Left lung (tissue), 10 donors: ENCODE data around the gene TAGLN2. TPM values are rescaled to one million over a fixed set of nuclear protein-coding genes. Genes with fewer than 3 reads are reported as not detected.

ENCODE experiments used
- ATAC-seq: fragments of 200-7000 bp; cut with Tn5 transposase; one replicate; pipeline ENCODE4 v1.9.1; 2020; ENCODE audit warnings: moderate library complexity
- DNase-seq, 4 donors: peaks; one replicate each; pipeline ENCODE4 v3.0.0-alpha.2; 2013 to 2020
- H3K27ac ChIP-seq, 2 donors: fragments of 200-600 bp; sonication (generic) in 1 of 2; one replicate each; pipeline versions ENCODE4 v1.5.0 to v1.8.0; 2020 to 2021
- H3K27me3 ChIP-seq, 2 donors: fragments of 200-600 bp; sonication (generic) in 1 of 2; one replicate each; pipeline versions ENCODE4 v1.5.0 to v1.8.0; 2020 to 2021
- H3K36me3 ChIP-seq, 2 donors: fragments of 200-600 bp; sonication (generic) in 1 of 2; one replicate each; pipeline versions ENCODE4 v1.5.0 to v1.8.0; 2020 to 2021
- H3K4me1 ChIP-seq, 2 donors: fragments of 200-600 bp; one replicate each; pipeline ENCODE4 v1.8.0; 2021
- H3K4me3 ChIP-seq, 2 donors: fragments of 200-600 bp; sonication (generic) in 1 of 2; one replicate each; pipeline versions ENCODE4 v1.5.0 to v1.8.0; 2020 to 2021; ENCODE audit warnings: mild to moderate bottlenecking in 1 of 2
- H3K9me3 ChIP-seq, 2 donors: fragments of 200-600 bp; sonication (generic) in 1 of 2; one replicate each; pipeline versions ENCODE4 v1.5.0 to v1.8.0; 2020 to 2021
- CTCF ChIP-seq, 2 donors: fragments of 200-600 bp; sonication (generic) in 1 of 2; IDR thresholded peaks; one replicate each; pipeline versions ENCODE4 v1.5.0 to v1.8.0; 2021; ENCODE audit warnings: antibody characterized with exemption in 2 of 2
- intact Hi-C, 2 donors: fragments of 100-400 bp; cut with DNase I; formaldehyde crosslinking; loops; one replicate each; pipeline versions ENCODE4 v1.11.2 to v1.14.2; 2022
- polyA plus RNA-seq, 6 donors: library from polyadenylated mRNA; unstranded; fragments of 120-200 nt; gene quantifications; one replicate each; pipeline ENCODE4 v1.2.1, GENCODE V29; 2013; ENCODE audit not compliant: insufficient read length in 6 of 6
- total RNA-seq, 2 donors: library from RNA; stranded (reverse); fragmentation: NEBNext Ultra II Directional; extraction: Animal tissue kit (Norgen Biotek cat#: 25700); gene quantifications; one replicate each; pipeline ENCODE4 v1.2.1, GENCODE V29; 2021
- donor health status: DM: no; HTN: yes; CAD: no.
- donor health status: DM: no; HTN: no; CAD: no.

TAGLN2 gene
- total and polyA plus RNA-seq, 8 donors: 301 to 617 (median 349) TPM

DNA sequence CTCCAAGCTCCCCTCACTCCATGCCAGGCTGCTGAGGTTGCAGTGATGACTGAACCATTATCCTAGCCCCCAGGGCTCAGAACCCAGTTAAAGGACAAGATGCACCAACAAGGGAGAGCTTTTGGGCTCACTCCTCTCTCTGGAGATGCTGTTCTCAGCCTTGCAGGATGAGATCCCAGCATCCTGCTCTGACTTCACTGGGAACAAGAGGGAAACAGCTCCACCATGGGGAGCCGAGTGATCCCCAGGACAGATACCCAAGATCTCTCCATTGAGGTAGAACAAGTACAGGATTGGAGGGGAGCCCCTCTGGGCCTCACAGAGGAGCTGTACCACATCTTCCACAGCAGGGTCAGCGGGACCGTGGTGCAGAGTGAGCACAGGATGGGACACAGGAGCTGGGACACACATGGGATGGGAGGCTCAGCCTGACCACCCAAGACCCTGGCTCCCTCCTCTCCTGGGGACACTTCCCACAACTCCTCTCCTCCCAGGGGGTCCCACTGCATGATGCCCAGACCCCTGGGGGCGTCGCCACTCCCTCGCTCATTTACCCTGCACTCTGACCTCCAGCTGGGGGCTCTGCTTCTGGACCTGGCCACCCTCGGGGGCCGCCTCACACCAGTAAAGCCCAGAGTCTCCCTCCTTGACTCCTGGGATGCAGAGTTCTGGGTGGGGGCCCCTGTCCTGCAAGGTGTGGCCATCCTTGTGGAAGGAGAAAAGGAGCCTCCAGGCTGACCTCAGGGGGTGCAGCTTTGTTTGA, 47.3 kb upstream of the TAGLN2 start:
- Histone ChIP-seq H3K27ac (no peak overlapping the region), H3K4me1 (no peaks in the 10 kb centered on the region), H3K36me3 (no peaks in the 10 kb centered on the region), H3K27me3 (peaks cover 0 to 34% of the 10 kb centered on the region in 2 donors), H3K9me3 (no peaks in the 10 kb centered on the region), H3K4me3 (no peak overlapping the region)
- intact Hi-C loops: no loop called here
- no peak for DNase-seq
- ATAC-seq: no peak
- TF ChIP-seq CTCF (IDR thresholded peaks at IDR 0.05): no peak

DNA sequence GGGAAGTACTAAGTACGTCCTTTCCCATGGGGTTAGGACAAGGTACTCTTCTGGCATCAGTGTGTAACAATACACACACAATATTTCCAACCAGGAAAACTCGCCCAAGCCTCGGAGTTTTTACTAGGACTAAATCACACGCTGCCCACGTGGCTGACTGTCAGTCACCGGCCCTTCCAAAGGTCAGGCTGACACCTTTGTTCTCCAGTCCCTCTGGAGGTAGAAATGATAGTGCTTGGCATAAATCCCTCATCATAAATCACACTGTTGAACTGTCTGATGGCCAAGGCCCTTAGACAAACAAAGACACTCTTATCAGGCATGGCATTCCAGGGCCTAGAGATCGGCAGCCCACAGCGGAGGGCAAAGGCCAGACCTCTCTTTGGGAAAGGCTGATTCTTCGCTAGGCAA, 45.6 kb upstream of the TAGLN2 start:
- Histone ChIP-seq H3K36me3 (no peaks in the 10 kb centered on the region), H3K4me3 (no peak overlapping the region), H3K4me1 (no peaks in the 10 kb centered on the region), H3K27me3 (peaks cover 0 to 28% of the 10 kb centered on the region in 2 donors), H3K27ac (no peak overlapping the region), H3K9me3 (no peaks in the 10 kb centered on the region)
- DNase-seq: no peak
- no peak for TF ChIP-seq CTCF (IDR thresholded peaks at IDR 0.05)
- intact Hi-C loops: no loop called here
- no peak for ATAC-seq

DNA sequence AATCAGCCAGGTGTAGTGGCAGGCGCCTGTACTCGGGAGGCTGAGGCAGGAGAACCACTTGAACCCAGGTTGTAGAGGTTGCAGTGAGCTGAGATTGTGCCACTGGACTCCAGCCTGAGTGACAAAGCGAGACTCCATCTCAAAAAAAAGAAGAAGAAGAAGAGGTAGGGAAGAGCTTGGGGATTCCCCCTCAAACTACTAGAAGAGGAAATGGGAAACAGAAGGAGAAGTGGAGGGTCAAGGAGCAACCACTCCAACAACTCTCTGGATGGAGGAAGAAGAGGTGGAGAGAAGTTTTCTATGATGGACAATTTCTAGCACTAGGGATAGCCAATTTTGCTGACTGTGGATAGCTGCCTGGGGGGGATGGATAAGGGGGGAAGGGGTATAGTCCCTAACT, 43.6 kb upstream of the TAGLN2 start:
- H3K4me3 ChIP-seq: no peak overlapping the region
- H3K27ac ChIP-seq: no peak overlapping the region
- no peaks in the 10 kb centered on the region for H3K36me3 ChIP-seq
- TF ChIP-seq CTCF (IDR thresholded peaks at IDR 0.05): no peak
- intact Hi-C loops: no loop called here
- H3K9me3 ChIP-seq: no peaks in the 10 kb centered on the region
- H3K4me1 ChIP-seq: no peaks in the 10 kb centered on the region
- H3K27me3 ChIP-seq: peaks cover 0 to 13% of the 10 kb centered on the region in 2 donors
- ATAC-seq: no peak
- no peak for DNase-seq

DNA sequence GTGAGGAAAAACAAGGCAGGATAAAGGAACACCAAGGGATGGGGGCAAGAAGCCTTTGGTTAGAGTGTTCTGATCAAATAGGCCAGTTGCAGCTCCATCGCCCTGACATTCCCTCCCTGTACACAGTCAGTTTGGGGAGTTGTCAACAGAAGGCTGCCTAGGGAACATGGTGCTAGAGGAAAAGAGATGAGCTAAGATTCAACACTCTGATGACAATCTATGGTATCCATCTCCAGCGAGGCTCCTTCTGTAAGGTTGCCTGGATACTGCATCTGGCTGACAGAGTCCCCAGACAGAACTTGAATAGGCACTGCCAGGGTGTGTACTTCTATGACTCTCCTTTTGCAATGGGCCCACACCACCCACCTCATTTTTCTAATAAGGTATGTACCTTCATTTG, 40.0 kb upstream of the TAGLN2 start:
- DNase-seq: no peak
- intact Hi-C loops: no loop called here
- Histone ChIP-seq H3K4me1 (no peaks in the 10 kb centered on the region), H3K4me3 (no peak overlapping the region), H3K9me3 (no peaks in the 10 kb centered on the region), H3K27me3 (peaks cover 0 to 13% of the 10 kb centered on the region in 2 donors), H3K27ac (no peak overlapping the region), H3K36me3 (no peaks in the 10 kb centered on the region)
- no peak for ATAC-seq
- TF ChIP-seq CTCF (IDR thresholded peaks at IDR 0.05): no peak

- Histone ChIP-seq H3K9me3 (no peaks in the 10 kb centered on the region), H3K36me3 (no peaks in the 10 kb centered on the region), H3K27me3 (peaks cover 0 to 13% of the 10 kb centered on the region in 2 donors), H3K4me1 (no peaks in the 10 kb centered on the region), H3K27ac (no peak overlapping the region), H3K4me3 (no peak overlapping the region)
- intact Hi-C loops: no loop called here
- ATAC-seq (no peak), DNase-seq (no peak)
- TF ChIP-seq CTCF (IDR thresholded peaks at IDR 0.05): no peak
These were observed 38.8 kb upstream of the TAGLN2 start for GRCh38 chr1:159964144-159964543.
